ENCODE data around the gene PPP1R3G.
A peak's percentile ranks its signal among the peaks of the same experiment; 100 is the strongest.

Gene PPP1R3G

GRCh38 chr6:5111626-5112025, 26.5 kb downstream of the PPP1R3G start:
- DNase-seq (ENCODE audit: low read depth): no peak
- no peak overlapping the region for H3K4me3 ChIP-seq (ENCODE audit: control insufficient read depth, low read depth, low read length)
- no peak for TF ChIP-seq CTCF (IDR thresholded peaks at IDR 0.05; ENCODE audit: control insufficient read depth, insufficient read depth, low read depth, low read length, missing control alignments)

GRCh38 chr6:5112066-5112799, 27.1 kb downstream of the PPP1R3G start:
- no peak for TF ChIP-seq CTCF (IDR thresholded peaks at IDR 0.05; ENCODE audit: control insufficient read depth, insufficient read depth, low read depth, low read length, missing control alignments)
- H3K4me3 ChIP-seq (ENCODE audit: control insufficient read depth, low read depth, low read length): no peak overlapping the region
- no peak for DNase-seq (ENCODE audit: low read depth)

- no peak for DNase-seq (ENCODE audit: low read depth)
- no peak overlapping the region for H3K4me3 ChIP-seq (ENCODE audit: control insufficient read depth, low read depth, low read length)
- no peak for TF ChIP-seq CTCF (IDR thresholded peaks at IDR 0.05; ENCODE audit: control insufficient read depth, insufficient read depth, low read depth, low read length, missing control alignments)
Observed at GRCh38 chr6:5113096-5113495, 28.0 kb downstream of the PPP1R3G start.

- no peak overlapping the region for H3K4me3 ChIP-seq (ENCODE audit: control insufficient read depth, low read depth, low read length)
- peak; percentile 64 for TF ChIP-seq CTCF (IDR thresholded peaks at IDR 0.05; ENCODE audit: control insufficient read depth, insufficient read depth, low read depth, low read length, missing control alignments)
- DNase-seq (ENCODE audit: low read depth): no peak
Observed at GRCh38 chr6:5115168-5115567, 30.0 kb downstream of the PPP1R3G start.

- H3K4me3 ChIP-seq (ENCODE audit: control insufficient read depth, low read depth, low read length): no peak overlapping the region
- DNase-seq (ENCODE audit: low read depth): no peak
- no peak for TF ChIP-seq CTCF (IDR thresholded peaks at IDR 0.05; ENCODE audit: control insufficient read depth, insufficient read depth, low read depth, low read length, missing control alignments)
Observed at GRCh38 chr6:5116243-5116991, 31.3 kb downstream of the PPP1R3G start.

DNA sequence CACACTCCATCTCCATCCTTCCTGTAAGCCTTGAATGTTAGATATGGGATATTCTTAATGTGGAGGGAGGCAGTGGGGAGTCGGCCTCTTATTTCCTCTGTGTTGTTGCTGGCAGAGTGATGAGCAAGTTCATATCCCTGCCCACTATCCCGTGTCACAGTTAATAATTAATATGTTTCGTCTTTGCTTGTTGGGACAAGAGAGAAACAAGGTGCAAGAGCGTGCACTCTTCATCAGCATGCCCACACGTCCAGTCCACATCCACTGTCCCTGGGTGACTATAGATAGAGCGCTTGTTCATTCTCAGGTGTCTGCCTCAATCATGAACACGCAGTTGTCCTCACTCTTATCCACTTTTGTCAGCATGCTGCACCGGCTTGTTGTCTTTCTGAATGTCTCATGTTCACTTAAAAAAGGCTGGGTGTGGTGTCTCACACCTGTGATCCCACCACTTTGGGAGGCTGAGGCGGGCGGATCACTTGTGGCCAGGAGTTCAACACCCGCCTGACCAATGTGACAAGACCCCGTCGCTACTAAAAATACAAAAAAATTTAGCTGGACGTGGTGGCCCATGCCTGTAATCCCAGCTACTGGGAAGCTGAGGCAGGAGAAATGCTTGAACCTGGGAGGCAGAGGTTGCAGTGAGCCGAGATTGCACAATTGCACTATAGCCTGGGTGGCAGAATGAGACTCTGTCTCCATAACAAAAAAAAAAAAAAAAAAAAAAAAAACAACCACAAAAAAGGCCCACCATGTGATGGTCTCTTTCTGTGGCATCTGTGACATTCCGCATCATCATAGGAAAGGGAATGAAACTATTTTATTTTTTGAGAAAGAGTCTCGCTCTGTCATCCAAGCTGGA, 34.2 kb downstream of the PPP1R3G start:
- H3K4me3 ChIP-seq (ENCODE audit: control insufficient read depth, low read depth, low read length): no peak overlapping the region
- DNase-seq (ENCODE audit: low read depth): no peak
- TF ChIP-seq CTCF (IDR thresholded peaks at IDR 0.05; ENCODE audit: control insufficient read depth, insufficient read depth, low read depth, low read length, missing control alignments): no peak
